GM18499 (cell line): ENCODE measurements around the gene PHKG2.

Experiments
- ATAC-seq: cut with Tn5 transposase; IDR thresholded peaks from one replicate; pipeline ENCODE4 v1.9.1; 2021; ENCODE audit warnings: moderate number of reproducible peaks; ENCODE audit not compliant: insufficient read depth, unreplicated experiment

The PHKG2 gene

GRCh38 chr16:30786115-30786935 is 38.1 kb downstream of the PHKG2 start:
- no peak for ATAC-seq

- ATAC-seq = no peak
Measured at GRCh38 chr16:30786936-30787612, 38.8 kb downstream of the PHKG2 start, which contains the start of gene ZNF629. Gene ZNF629, minus strand, starts transcription at chr16:30787205. Its CDS starts 2,723 bp downstream, at chr16:30784482.

GRCh38 chr16:30787613-30788378 is 39.6 kb downstream of the PHKG2 start:
- no peak for ATAC-seq

GRCh38 chr16:30793508-30794069 is 45.4 kb downstream of the PHKG2 start:
- no peak for ATAC-seq

GRCh38 chr16:30794634-30795033 is 46.4 kb downstream of the PHKG2 start:
- ATAC-seq = no peak

GRCh38 chr16:30797670-30798309 is 49.6 kb downstream of the PHKG2 start:
- no peak for ATAC-seq
